ENCODE measurements around the gene POLR1A.

DNA sequence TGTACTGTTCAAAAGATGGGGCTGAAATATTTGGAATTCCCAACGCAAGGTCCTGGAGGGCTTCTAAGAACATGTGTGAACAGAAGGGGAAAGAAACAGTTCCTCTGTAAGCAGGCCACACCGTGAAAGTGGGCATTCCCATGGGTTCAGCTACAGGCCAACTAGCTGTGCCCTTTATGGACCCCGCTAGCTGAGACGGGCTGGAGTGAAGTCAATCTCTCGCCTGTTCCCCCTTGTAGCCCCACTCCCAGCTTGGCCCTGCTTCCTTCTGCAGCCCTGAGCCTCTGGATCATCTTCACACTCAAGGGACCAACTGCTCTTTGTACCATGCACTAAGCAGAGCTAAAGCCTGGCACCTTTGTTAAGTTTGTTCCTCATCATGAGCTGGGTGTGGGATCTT, 55.4 kb downstream of the POLR1A start:
- TF ChIP-seq POLR2A (IDR thresholded peaks at IDR 0.05; ENCODE audit: insufficient read depth in 1 of 2, low read depth in 2 of 2, low read length in 2 of 2): no peak
- TF ChIP-seq, protein P1, sequence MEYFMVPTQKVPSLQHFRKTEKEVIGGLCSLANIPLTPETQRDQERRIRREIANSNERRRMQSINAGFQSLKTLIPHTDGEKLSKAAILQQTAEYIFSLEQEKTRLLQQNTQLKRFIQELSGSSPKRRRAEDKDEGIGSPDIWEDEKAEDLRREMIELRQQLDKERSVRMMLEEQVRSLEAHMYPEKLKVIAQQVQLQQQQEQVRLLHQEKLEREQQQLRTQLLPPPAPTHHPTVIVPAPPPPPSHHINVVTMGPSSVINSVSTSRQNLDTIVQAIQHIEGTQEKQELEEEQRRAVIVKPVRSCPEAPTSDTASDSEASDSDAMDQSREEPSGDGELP (IDR thresholded peaks at IDR 0.05; ENCODE audit: borderline replicate concordance, low read depth): no peak
- TF ChIP-seq TAF1 (CRISPR knock-in tag; IDR thresholded peaks at IDR 0.05): no peak
